GM10847 (cell line): ENCODE measurements around the gene PAPSS2.

Source experiments
- POLR2A ChIP-seq: IDR thresholded peaks from 2 replicates; pipeline ENCODE4 v1.6.1; 2011; ENCODE audit not compliant: insufficient read length; ENCODE audit errors: extremely low read depth

The PAPSS2 gene

GRCh38 chr10:87706731-87707130 lies 47.1 kb downstream of the PAPSS2 start:
- TF ChIP-seq POLR2A: no peak

- no peak for TF ChIP-seq POLR2A
These were observed 47.6 kb downstream of the PAPSS2 start for GRCh38 chr10:87707254-87707653.

- no peak for TF ChIP-seq POLR2A
These were observed 53.4 kb downstream of the PAPSS2 start for GRCh38 chr10:87712913-87713616.

DNA sequence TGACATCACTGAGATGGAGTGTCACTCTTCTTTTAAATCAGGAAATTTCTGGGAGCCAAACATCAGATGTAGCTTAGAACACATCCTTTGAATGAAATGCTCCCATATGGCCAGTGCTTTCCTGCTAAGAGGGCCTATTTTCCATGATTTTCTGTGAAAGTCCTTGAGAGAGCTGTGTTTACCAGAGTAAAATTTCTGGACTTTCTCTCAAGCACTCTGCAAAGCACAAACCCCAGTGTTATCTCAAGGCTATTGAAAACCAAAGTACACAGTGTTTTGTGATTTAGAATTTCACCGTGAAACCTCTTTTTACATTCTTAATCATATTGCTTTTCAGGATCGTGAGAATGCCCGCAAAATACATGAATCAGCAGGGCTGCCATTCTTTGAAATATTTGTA lies 54.0 kb downstream of the PAPSS2 start:
- TF ChIP-seq POLR2A: no peak

- TF ChIP-seq POLR2A: no peak
These were observed 56.1 kb downstream of the PAPSS2 start for GRCh38 chr10:87715552-87716347.

DNA sequence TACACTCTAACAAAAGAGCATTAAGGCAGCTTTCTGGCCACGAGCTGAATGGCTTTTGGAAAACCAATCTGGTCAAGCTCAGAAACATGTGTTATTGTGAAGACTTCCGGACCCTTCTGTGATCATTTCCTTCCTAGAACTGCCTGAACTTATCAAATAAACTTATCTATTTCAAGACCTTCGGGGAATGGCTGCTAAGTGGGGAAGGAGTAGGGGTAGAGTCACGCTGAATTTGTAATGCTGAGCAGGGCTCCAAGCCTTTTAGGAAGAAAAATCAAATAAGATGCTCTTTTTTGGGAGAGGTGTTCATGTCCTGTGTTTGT lies 56.6 kb downstream of the PAPSS2 start:
- no peak for TF ChIP-seq POLR2A

DNA sequence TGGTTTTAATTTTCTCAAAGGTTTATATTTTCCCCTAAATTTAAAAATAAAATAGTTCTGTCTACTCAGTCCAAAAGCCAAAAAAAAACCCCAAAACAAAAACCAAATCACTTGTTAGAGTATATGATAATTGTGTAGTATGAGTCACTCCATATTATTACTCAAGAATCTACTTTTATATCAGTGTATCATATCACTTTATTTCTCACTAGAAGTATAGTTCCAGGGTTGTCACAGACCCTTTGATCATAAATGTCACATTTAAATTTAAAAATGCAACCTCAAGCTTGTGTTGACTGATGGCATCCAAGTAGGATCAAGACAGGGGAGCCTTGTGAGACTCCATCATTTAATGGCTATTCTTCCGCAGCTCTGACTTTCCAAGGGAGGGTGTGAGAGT lies 61.0 kb downstream of the PAPSS2 start:
- no peak for TF ChIP-seq POLR2A

- TF ChIP-seq POLR2A: no peak
These were observed 62.1 kb downstream of the PAPSS2 start for GRCh38 chr10:87721781-87722180.

DNA sequence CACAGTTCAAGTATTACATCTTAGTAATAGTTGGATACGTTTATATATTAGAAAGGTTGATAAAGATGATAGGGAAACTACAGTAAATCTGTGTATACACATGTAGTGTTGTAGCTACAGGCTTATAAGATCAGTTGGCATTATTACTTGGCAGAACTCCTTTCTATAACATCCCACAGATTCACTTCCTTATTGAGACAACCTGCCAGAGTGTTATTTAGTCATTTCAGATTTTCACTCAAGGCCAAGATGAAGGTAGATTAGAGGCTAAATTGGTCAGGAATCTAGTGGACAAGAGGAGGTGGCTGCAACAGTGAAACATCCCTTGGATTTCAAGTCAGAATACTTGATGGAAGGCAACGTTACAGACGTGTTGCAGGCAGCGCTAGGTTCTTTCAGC lies 63.0 kb downstream of the PAPSS2 start:
- TF ChIP-seq POLR2A: no peak

DNA sequence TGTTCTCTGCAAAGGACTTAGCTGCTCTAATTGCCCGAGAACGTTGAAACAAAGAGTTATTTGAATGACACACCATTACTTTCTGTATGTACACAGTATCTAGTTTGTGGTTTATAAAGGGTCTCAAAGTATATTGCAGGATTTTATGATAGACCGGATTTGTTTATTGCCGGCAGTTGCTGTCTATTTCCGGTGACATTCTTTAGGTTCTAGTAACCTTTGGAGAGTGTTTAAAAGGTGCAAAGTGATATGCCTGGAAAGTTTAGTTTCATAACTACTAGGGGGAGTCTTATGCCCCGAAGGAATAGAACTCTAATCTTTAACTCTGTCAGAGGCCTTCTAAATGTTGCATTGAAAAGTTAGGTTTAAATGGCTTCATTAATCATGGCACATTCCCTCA lies 63.8 kb downstream of the PAPSS2 start:
- no peak for TF ChIP-seq POLR2A

DNA sequence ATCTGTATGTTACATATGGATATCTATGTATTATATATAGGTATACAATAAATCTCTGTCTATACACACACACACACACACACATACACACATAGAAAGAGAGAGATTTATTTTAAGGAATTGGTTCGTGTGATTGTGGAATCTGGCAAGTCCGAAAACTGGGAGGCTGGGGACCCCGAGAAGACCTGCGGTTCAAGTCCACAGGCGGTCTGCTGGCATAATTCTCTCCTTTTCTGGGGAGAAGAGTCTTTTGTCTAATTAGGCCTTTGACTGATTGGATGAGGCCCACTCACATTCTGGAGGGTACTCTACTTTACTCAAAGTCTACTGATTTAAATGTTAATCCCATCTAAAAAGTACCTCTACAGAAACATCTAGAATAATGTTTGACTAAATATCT lies 65.1 kb downstream of the PAPSS2 start:
- no peak for TF ChIP-seq POLR2A

- no peak for TF ChIP-seq POLR2A
These were observed 70.3 kb downstream of the PAPSS2 start for GRCh38 chr10:87729940-87730339.

DNA sequence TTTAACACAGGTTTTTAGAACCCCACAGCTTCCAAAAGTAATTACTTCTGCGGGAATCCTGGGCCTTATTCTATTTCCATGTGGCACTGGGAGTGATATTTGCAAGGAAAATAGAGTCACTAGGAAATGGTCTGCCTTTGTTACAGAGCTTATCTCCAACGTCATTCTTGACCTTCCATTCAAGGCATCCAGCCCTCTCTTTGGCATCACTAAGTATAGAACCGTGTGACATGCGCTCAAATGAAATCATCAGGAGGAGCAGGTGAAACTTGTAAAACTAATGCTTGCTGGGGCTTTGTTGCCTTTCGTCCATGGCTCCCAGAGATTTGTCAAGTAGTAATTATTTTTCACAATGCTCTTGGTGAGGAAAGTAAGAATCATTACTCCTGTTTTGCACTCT lies 73.4 kb downstream of the PAPSS2 start:
- no peak for TF ChIP-seq POLR2A

DNA sequence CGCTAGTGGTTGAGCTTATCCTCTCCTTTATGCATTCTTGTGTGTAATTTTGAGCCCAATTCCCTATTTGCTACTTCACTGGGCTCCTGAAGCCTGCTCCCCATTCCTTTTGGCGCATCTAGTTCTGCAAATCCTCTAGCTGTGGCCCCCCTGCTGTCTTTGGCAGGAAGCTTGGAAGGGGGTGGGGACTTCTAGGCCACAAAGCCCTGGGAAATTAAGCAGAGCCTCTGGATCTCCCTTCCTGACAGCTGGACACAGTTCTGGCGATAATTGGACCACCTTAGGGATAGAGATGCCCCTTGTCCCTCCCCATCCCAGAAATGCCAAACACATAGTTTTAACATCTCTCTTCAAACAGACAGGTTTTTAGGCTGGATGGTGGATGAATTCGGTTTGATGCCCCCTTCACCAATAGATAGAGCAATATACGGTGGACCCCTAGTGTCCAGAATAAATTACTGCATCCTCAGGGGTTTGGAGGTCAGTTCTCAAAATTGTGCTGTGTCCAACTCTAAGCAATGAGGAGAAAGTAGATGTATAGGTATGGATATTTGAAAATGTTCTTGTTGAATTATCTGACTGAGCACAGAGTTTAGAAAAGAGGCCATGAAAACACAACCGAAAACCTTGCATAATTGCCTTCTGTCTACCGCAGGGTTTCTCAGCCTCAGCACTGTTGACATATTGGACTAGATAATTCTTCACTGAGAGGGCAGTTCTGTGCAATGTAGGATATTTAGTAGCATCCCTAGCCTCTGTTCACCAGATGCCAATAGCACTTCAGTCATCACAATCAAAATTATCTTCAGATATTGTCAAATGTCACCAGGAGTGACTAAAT lies 75.5 kb downstream of the PAPSS2 start:
- TF ChIP-seq POLR2A: no peak

DNA sequence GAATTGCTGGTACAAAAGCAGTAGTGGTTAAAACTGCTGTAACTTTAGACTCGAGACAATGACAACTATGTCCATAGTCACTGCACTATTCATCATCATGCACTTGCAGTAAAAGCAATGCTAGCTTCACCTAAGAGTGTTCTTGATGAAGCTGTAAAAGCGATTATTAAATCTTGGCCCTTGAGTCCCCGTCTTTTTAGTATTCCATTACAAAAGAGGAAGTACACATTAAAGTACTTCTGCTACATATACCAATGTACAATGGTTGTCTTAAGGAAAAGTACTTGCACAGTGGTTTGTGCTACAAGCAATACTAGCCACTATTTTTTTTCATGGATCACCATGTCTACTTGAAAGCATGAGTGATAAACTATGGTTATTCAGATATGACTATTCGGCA lies 80.0 kb downstream of the PAPSS2 start:
- no peak for TF ChIP-seq POLR2A

GRCh38 chr10:87740254-87740655 lies 80.6 kb downstream of the PAPSS2 start:
- TF ChIP-seq POLR2A: no peak
